ENCODE measurements around the gene CTNND1. TPM values are rescaled to one million over a fixed set of nuclear protein-coding genes. Genes with fewer than 3 reads are reported as not detected.

Gene CTNND1
- total and polyA plus RNA-seq, 9 of the 15 experiments (the other 6 are each of a cell fraction or from before 2014, with no cell fraction given) = 11.1 to 74.0 (median 43.3) TPM

GRCh38 chr11:57761301-57762234, at the start of gene CTNND1 (continued):
- TF ChIP-seq ZBTB40 (IDR thresholded peaks at IDR 0.05) (peak; percentile 30), ZBTB40 (CRISPR knock-in tag; IDR thresholded peaks at IDR 0.05) (no peak), RFX7 (CRISPR knock-in tag; IDR thresholded peaks at IDR 0.05) (no peak), ZFPM2 (CRISPR knock-in tag; IDR thresholded peaks at IDR 0.05) (no peak), KLF1 (tag; IDR thresholded peaks at IDR 0.05) (no peak), PRPF4 (IDR thresholded peaks at IDR 0.05; ENCODE audit: insufficient read depth, low read depth, low read length, poor library complexity, severe bottlenecking) (no peak), SMARCC2 (IDR thresholded peaks at IDR 0.05; ENCODE audit: low read depth) (no peak), ZBTB1 (CRISPR knock-in tag; IDR thresholded peaks at IDR 0.05; ENCODE audit: borderline replicate concordance, low read depth) (no peak), ZNF121 (CRISPR knock-in tag; conservative IDR thresholded peaks at IDR 0.05) (no peak), ZNF695 (CRISPR knock-in tag; IDR thresholded peaks at IDR 0.05) (no peak), ATF7 (IDR thresholded peaks at IDR 0.05) (peak; percentile 96), E2F4 (CRISPR knock-in tag; IDR thresholded peaks at IDR 0.05; ENCODE audit: low read depth) (no peak), MCM5 (IDR thresholded peaks at IDR 0.05; ENCODE audit: low read depth) (no peak), NR2C2 (CRISPR knock-in tag; IDR thresholded peaks at IDR 0.05) (no peak), NR2C2 (tag; IDR thresholded peaks at IDR 0.05) (peak; percentile 63; the same call in 1 of the 2 replicates), SREBF2 (CRISPR knock-in tag; IDR thresholded peaks at IDR 0.05) (no peak), FOSL1 (tag; conservative IDR thresholded peaks at IDR 0.05) (peak; percentile 35), TFAM (CRISPR knock-in tag; conservative IDR thresholded peaks at IDR 0.05) (no peak), POU5F1 (IDR thresholded peaks at IDR 0.05; ENCODE audit: borderline replicate concordance, low read depth, low read length, partially characterized antibody) (no peak)

Data from K562 (cell line).